ENCODE measurements around the gene C10orf67. TPM values are rescaled to one million over a fixed set of nuclear protein-coding genes. Genes with fewer than 3 reads are reported as not detected.

The C10orf67 gene
- total and polyA plus RNA-seq, 11 donors, result 0.12 to 1.00 (median 0.43) TPM

- peaks cover 0 to 11% (median 0%) of the 10 kb centered on the region in 12 donors for H3K4me1 ChIP-seq
- H3K36me3 ChIP-seq, result no peaks in the 10 kb centered on the region
- ATAC-seq, result no peak
- DNase-seq, result no peak
- H3K27ac ChIP-seq, result no peak overlapping the region
- no peak for TF ChIP-seq CTCF (IDR thresholded peaks at IDR 0.05)
- TF ChIP-seq POLR2A (IDR thresholded peaks at IDR 0.05), result no peak
- 75 to 82% (median 80%) methylated on average over 10 to 11 of the region's 11 CpGs for WGBS, 4 donors
- H3K27me3 ChIP-seq, result peaks cover 0 to 7% (median 0%) of the 10 kb centered on the region in 9 donors
- intact Hi-C loops (cut with DNase I), result no loop called here
- no peak overlapping the region for H3K4me3 ChIP-seq
- no peaks in the 10 kb centered on the region for H3K9me3 ChIP-seq
These were observed 6.3 kb downstream of the C10orf67 start for GRCh38 chr10:23338155-23338828.

GRCh38 chr10:23337616-23338015, 7.0 kb downstream of the C10orf67 start:
- ATAC-seq (no peak), DNase-seq (no peak)
- TF ChIP-seq POLR2A (IDR thresholded peaks at IDR 0.05) (no peak), CTCF (IDR thresholded peaks at IDR 0.05) (no peak)
- Histone ChIP-seq H3K4me3 (no peak overlapping the region), H3K27me3 (peaks cover 0 to under 1% (median 0%) of the 10 kb centered on the region in 9 donors), H3K9me3 (no peaks in the 10 kb centered on the region), H3K36me3 (no peaks in the 10 kb centered on the region), H3K27ac (no peak overlapping the region), H3K4me1 (peaks cover 0 to 8% (median 0%) of the 10 kb centered on the region in 12 donors)
- WGBS, 4 donors, result 83 to 100% (median 89%) methylated on average over 1 of the region's 1 CpG
- intact Hi-C loops (cut with DNase I), result no loop called here

- 77 to 85% (median 83%) methylated on average over 8 of the region's 8 CpGs for WGBS, 4 donors
- H3K27ac ChIP-seq, result no peak overlapping the region
- no peak for ATAC-seq
These were observed 12.9 kb downstream of the C10orf67 start for GRCh38 chr10:23331567-23332301.

More at GRCh38 chr10:23331567-23332301, 12.9 kb downstream of the C10orf67 start:
- H3K4me3 ChIP-seq, result no peak overlapping the region
- DNase-seq, result no peak
- H3K27me3 ChIP-seq, result no peaks in the 10 kb centered on the region
- H3K9me3 ChIP-seq, result peaks cover 0 to 7% (median 0%) of the 10 kb centered on the region in 12 donors
- no peaks in the 10 kb centered on the region for H3K36me3 ChIP-seq
- TF ChIP-seq POLR2A (IDR thresholded peaks at IDR 0.05), result no peak
- TF ChIP-seq CTCF (IDR thresholded peaks at IDR 0.05), result no peak
- H3K4me1 ChIP-seq, result no peaks in the 10 kb centered on the region
- intact Hi-C loops (cut with DNase I), result no loop called here
